Hematopoietic multipotent progenitor cell treated with erythropoietin and hydrocortisone succinate and interleukin-3 and kit ligand, for 8 days (in vitro differentiated cells): ENCODE data around the gene PAPOLA.
"Not testable (repeated sequence)": the region's sequence is repeated elsewhere in the genome, so short reads cannot be mapped to it uniquely, and the experiment has no call there.

ENCODE experiments used
- DNase-seq: peaks from one replicate; pipeline ENCODE4 v3.0.0-alpha.2; 2015

The PAPOLA gene

GRCh38 chr14:96503306-96503679 lies 1.1 kb downstream of the PAPOLA start:
- DNase-seq, result peak; percentile 17

GRCh38 chr14:96504353-96504752 lies 2.2 kb downstream of the PAPOLA start:
- DNase-seq, result not testable (repeated sequence)

- no peak for DNase-seq
These were observed 5.5 kb downstream of the PAPOLA start for GRCh38 chr14:96507723-96508122.

GRCh38 chr14:96508900-96509299 lies 6.7 kb downstream of the PAPOLA start:
- DNase-seq, result no peak

- DNase-seq, result no peak
These were observed 7.4 kb downstream of the PAPOLA start for GRCh38 chr14:96509457-96510090.

GRCh38 chr14:96511146-96511545 lies 9.0 kb downstream of the PAPOLA start:
- no peak for DNase-seq

- no peak for DNase-seq
These were observed 9.5 kb downstream of the PAPOLA start for GRCh38 chr14:96511667-96512066.

- DNase-seq, result no peak
These were observed 9.9 kb downstream of the PAPOLA start for GRCh38 chr14:96512122-96512521.

- no peak for DNase-seq
These were observed 10.6 kb downstream of the PAPOLA start for GRCh38 chr14:96512602-96513397.

GRCh38 chr14:96514694-96515093 lies 12.5 kb downstream of the PAPOLA start:
- DNase-seq, result no peak

GRCh38 chr14:96515731-96516130 lies 13.5 kb downstream of the PAPOLA start:
- no peak for DNase-seq

GRCh38 chr14:96516351-96516750 lies 14.2 kb downstream of the PAPOLA start:
- no peak for DNase-seq

- no peak for DNase-seq
These were observed 17.8 kb downstream of the PAPOLA start for GRCh38 chr14:96519970-96520369.

- no peak for DNase-seq
These were observed 23.3 kb downstream of the PAPOLA start for GRCh38 chr14:96525452-96525851.

GRCh38 chr14:96532632-96533031 lies 30.4 kb downstream of the PAPOLA start:
- no peak for DNase-seq

GRCh38 chr14:96536807-96537206 lies 34.6 kb downstream of the PAPOLA start:
- DNase-seq, result no peak

- DNase-seq, result no peak
These were observed 36.2 kb downstream of the PAPOLA start for GRCh38 chr14:96538097-96538989.

GRCh38 chr14:96538990-96539317 lies 36.8 kb downstream of the PAPOLA start:
- no peak for DNase-seq

- no peak for DNase-seq
These were observed 52.2 kb downstream of the PAPOLA start for GRCh38 chr14:96554315-96554910.

GRCh38 chr14:96559571-96559970 lies 57.4 kb downstream of the PAPOLA start:
- DNase-seq, result peak; percentile 36

- peak; percentile 26 for DNase-seq
These were observed 62.2 kb downstream of the PAPOLA start for GRCh38 chr14:96564389-96564788.

- no peak for DNase-seq
These were observed 63.6 kb downstream of the PAPOLA start for GRCh38 chr14:96565811-96566210.

- peak; percentile 61 for DNase-seq
These were observed 65.2 kb downstream of the PAPOLA start for GRCh38 chr14:96567289-96567899.
